GM04504 (cell line): Measurements from ENCODE around the gene MED16.
"Not testable (repeated sequence)": the region's sequence is repeated elsewhere in the genome, so short reads cannot be mapped to it uniquely, and the experiment has no call there.

Experiments
- DNase-seq: peaks from one replicate; pipeline ENCODE4 v3.0.0-alpha.2; 2012; ENCODE audit warnings: low read depth

Gene MED16

DNA sequence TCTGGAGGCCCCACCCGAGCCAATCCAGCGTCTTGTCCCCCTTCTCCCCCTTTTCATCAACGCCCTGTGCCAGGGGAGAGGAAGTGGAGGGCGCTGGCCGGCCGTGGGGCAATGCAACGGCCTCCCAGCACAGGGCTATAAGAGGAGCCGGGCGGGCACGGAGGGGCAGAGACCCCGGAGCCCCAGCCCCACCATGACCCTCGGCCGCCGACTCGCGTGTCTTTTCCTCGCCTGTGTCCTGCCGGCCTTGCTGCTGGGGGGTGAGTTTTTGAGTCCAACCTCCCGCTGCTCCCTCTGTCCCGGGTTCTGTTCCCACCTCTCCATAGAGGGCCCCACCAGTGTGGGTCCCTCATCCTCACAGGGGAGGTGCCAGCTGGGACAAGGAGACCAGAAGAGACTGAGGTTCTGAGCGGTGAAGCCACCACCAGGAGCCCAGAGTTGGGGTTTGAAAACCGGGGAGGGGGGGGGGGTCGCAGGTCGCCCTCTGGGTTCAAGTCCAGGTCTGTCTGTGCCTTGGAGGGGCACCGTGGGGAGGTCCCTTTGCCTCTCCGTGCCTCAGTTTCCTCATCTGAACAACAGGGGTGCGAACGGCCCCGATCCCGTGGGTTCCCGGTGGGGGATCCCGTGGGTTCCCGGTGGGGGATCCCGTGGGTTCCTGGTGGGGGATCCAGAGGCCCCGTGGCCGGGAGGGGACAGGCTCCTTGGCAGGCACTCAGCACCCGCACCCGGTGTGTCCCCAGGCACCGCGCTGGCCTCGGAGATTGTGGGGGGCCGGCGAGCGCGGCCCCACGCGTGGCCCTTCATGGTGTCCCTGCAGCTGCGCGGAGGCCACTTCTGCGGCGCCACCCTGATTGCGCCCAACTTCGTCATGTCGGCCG is 40.6 kb downstream of the MED16 start, which contains the start of gene ELANE:
TSS of gene ELANE (plus strand) at position 168 of the 878 bp plus-strand sequence. CDS start at position 194, 26 bp downstream.
- DNase-seq = no peak

DNA sequence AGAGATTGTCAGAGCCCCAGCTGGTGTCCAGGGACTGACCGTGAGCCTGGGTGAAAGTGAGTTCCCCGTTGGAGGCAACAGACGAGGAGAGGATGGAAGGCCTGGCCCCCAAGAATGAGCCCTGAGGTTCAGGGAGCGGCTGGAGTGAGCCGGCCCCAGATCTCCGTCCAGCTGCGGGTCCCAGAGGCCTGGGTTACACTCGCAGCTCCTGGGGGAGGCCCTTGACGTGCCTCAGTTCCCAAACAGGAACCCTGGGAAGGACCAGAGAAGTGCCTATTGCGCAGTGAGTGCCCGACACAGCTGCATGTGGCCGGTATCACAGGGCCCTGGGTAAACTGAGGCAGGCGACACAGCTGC is 42.0 kb downstream of the MED16 start:
- no peak for DNase-seq

DNA sequence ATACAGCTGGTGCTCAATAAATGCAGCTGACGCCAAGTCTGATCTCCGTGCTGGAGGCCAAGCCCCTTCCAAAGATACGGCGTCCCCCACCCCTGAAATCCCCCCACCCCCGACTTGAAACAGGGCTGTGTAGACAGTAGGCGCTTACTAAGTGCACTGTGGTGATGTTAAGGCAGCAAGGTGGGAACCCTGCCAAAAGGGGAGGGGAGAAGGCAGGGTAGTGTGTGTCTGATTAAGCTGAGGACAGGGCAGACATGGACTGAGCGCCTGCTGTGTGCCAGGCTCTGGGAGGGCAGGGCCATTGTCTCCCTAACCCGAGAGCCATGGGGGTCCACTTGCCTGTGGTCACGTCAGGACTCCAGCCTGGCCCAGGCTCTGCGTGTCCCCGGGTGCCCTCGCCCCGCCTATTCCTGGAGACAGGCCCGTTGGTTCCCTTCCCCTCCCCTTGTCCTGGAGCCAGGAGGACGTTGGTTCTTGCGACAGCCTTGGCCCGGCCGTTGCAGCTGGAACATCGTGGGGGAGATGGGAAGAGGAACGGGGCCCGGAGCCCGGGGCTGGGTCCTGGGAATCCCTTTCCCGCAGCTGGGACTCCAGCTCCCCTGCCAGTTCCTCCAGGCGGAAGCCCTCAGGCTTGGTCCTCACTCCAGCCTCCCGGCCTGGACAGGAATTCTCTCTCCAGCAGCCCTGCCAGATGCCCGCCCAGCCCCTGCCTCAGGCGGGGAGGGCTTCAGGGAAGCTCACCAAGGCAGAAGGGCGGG is 42.6 kb downstream of the MED16 start:
- peak; percentile 89 for DNase-seq

DNA sequence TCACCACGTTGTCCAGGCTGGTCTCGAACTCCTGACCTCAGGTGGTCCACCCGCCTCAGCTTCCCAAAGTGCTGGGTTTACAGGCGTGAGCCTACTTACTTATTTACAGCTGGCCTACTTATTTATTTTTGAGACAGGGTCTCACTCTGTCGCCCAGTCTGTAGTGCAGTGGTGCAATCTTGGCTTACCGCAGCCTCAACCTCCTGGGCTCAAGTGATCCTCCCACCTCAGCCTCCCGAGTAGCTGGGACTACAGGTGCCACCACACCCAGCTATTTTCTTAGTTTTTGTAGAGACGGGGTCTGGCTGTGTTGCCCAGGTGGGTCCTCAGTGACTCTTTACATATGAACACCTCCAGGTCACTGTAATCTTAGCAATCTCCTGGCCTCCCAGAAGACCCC is 43.8 kb downstream of the MED16 start:
- not testable (repeated sequence) for DNase-seq

DNA sequence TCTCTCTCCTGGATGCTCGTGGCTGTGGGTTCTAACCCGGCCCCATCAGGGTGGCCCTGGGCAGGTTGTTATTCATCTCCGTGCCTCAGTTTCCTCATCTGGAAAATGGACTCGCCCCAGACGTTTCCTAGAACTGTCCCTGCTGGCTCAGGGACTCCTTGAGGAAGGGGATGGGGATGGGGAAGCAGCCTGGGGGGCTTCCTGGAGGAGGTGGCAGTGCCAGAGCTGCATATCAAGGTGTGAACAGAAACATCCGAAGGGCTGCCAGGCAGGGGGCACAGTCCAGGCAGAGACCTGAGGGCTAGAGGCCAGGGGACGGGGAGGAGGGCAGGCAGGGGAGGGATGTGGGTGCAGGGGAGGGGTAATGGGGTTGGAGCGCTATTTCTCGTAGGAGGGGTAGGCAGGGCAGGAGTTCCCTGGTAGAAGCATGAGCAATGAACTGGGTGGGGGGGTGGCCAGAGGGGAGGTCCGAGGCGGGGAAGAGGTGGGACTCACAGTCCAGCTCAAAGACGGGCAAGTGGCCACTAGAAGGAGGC is 44.5 kb downstream of the MED16 start:
- DNase-seq = no peak

DNA sequence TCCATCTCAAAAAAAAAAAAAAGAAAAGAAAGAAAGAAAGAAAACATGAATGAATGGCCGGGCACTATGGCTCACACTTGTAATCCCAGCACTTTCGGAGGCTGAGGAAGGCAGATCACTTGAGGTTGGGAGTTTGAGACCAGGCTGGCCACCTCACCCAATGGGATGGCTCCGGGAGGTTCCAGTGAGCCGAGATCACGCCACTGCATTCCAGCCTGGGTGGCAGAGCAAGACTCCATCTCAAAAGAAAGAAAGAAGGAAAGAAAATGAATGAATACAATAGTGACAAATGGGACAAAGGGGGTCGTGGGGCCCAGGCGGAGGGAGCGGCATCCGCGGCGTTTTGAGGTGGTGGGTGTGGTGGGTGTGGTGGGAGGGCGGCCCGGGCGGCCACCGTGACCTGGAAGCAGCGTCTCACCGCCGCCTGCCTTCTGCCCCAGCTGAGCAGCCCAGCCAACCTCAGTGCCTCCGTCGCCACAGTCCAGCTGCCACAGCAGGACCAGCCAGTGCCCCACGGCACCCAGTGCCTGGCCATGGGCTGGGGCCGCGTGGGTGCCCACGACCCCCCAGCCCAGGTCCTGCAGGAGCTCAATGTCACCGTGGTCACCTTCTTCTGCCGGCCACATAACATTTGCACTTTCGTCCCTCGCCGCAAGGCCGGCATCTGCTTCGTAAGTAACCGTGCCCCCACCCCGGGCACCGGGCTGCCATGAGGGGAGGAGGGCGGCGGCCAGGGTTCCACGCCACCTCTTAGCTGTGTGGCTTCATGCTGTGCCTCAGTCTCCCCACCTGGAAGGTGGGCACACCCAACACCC is 47.1 kb downstream of the MED16 start:
- no peak for DNase-seq

DNA sequence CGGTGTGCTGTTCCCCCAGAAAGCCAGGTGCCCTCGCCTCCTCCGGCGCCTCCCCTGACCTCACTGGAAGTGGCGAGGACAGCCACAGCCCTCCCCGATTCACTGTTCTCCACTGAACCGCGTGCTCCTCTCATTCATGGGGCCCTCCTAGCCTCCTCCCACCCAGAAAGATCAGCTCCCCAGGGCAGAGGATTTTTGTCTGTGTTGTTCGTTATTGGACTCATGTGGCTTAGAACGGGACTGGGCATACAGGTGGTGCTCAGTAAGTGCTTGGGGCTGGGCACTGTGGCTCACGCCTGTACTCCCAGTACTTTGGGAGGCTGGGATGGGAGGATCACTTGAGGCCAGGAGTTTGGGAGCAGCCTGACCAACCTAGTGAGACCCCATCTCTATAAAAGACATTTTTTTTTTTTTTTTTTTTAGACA is 48.4 kb downstream of the MED16 start:
- DNase-seq = no peak

DNA sequence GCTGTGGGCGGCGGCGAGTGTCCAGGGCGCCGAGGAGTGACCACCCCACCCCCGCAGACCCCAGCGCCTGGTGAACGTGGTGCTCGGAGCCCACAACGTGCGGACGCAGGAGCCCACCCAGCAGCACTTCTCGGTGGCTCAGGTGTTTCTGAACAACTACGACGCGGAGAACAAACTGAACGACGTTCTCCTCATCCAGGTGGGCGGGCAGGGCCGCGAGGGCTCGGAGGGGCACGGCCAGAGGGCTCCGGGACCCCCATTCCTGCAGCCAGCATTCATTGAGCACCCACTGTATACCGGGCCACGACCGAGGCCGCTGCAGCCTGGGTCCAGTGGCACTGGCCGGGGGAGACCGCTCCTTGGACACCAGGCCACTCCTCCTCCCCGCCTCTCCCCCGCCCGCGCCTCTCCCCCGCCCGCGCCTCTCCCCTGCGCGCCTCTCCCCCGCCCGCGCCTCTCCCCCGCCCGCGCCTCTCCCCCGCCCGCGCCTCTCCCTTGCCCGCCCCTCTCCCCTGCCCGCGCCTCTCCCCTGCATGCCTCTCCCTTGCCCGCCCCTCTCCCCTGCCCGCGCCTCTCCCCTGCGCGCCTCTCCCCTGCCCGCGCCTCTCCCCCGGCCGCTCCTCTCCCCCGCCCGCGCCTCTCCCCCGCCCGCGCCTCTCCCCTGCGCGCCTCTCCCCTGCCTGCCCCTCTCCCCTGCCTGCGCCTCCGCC is 49.0 kb downstream of the MED16 start:
- DNase-seq = no peak

DNA sequence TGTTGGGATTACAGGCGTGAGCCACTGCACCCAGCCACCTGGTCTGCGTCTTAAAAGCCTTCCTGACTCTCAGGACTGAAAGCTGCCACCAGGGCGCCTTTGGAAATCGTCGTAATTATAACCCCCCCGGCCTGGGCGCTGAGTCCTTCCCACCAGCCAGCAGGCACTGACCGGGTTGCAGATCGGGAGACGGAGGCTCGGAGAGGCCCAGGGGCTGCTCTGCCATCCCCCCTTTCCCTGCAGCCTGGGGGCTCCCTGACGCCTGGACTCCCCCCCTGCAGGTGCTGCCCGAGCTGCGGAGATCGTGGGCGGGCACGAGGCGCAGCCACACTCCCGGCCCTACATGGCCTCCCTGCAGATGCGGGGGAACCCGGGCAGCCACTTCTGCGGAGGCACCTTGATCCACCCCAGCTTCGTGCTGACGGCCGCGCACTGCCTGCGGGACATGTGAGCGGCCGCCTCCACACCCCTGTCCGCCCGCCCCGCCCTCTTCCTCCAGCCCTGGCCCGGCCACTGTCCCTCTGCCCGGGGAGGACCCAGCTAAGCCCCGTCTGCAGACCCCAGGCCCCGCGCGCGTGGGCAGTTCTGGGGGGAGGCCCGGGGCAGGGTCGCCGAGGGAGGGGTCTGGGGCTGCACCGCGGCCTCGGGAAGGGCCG is 49.7 kb downstream of the MED16 start:
- no peak for DNase-seq

DNA sequence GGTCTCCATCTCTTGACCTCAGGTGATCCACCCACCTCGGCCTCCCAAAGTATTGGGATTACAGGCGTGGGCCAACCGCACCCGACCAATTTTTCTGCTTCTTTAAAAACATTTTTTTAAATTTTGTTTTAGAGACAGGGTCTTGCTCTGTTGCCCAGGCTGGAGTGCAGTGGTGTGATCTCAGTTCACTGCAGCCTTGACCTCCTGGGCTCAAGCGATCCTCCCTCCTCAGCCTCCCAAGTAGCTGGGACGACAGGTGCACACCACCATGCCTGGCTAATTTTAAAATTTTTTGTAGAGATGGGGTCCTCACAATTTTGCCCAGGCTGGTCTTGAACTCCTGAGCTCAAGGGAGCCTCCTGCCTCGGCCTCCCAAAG is 50.2 kb downstream of the MED16 start:
- not testable (repeated sequence) for DNase-seq

DNA sequence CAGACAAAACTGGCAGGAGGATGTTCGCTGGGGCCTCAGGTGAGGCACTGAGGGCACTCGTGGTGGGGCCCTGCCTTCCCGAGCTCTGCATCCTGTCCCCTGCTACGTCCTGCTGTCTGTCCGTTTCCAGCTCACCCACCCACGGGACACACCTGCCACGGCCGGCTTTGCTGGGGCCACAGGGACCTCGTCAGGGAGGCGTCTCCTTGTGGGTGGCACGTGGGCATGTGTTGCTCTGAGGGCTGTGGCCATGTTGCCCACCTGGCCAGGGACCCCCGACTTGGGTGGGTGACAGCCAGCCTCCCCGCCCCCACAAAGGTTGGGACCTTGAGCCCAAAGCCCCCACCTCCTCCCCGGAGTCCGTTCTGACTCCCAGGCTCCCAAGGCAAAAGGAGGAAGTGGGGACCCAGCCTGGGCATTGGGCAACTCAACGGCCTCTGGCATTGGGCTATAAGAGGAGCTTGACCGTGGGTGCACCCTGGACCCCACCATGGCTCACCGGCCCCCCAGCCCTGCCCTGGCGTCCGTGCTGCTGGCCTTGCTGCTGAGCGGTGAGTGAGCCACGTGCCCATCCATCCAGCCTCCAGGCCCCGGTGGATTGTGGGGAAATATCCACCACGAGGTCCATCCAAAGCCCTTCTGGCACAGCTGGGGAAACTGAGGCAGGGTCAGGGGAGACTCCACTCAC is 52.3 kb downstream of the MED16 start, which contains the start of gene PRTN3:
TSS of gene PRTN3 (plus strand) at position 481 of the 688 bp plus-strand sequence. CDS start at position 491, 10 bp downstream.
- DNase-seq = no peak

DNA sequence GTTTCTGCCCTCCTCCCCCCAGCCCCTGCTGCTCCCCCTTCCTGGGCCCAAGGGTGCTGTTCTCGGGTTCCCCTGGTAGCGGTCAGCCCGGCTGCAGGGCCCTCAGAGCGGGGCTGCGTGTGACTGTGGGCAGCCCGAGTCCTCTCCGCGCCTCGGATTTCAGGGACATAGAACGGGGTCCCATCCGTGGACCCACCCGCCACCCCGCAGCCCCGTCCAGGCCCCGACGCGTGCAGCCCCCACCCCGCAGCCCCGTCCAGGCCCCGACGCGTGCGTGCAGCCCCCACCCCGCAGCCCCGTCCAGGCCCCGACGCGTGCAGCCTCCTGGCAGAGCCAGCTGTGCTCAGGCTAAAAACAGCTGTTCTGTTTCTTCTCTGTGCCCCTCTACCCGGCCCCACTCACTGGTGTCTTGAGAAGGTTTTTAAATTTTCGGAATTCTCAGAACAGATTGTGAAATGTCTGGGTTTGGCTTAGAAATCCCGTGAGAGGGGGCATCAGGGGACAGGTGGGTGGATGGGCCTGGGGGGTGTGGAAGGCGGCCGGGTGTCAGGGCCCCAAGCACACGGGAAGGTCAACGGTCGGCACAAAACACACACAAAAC is 57.7 kb downstream of the MED16 start:
- no peak for DNase-seq

DNA sequence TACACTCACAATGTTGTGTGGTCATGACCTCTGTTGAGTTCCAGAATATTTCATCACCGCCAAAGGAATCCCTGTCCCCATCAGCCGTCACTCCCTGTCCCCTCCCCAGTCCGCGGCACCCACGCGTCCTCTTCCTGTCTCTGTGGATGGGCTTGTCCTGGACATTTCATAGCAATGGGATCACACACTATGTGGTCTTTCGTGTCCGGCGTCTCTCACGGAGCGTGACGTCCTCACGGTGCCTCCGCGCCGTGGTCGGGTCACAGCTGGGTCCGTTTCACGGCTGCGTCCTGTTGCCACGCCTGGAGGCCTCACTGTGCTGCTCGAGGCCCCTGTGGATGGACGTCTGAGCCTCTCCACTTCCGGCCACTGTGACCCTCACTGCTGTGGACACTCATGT is 58.8 kb downstream of the MED16 start:
- no peak for DNase-seq

DNA sequence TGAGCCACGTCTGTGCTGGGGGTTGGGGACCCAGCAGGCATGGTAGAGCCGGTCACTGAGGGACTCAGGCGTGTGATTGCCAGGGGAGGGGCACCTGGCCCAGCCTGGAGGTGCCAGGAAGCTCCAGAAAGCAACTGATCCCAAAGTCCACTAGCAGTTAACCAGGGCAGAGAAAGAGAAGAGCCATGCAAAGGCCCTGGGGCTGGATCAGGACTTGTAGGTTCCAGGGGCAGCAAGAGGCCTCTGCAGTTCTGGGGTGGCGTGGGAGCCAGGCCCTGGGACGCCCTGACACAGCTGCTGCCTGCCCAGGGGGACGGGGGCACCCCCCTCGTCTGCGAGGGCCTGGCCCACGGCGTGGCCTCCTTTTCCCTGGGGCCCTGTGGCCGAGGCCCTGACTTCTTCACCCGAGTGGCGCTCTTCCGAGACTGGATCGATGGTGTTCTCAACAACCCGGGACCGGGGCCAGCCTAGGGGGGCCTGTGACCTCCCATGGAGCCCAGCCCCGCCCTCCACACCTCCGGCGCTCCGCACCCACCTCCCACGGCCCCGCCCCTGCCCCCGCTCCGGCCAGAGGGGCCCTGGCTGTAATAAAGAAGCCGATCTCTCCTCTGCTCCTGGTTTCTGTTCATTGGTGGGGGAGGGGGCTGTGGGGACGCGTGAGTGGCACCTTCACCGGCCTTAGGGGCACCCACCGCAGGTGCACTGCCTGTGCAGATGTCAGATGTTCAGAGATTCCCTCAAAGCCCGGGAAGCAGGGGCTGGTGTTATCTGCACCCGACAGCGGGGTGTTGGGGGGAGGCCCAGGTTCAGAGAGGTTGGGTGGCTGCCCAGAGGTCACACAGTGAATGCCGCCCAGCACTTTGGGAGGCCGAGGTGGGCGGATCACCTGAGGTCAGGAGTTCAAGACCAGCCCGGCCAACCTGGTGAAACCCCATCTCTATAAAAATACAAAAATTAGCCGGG is 61.3 kb downstream of the MED16 start:
- no peak for DNase-seq

DNA sequence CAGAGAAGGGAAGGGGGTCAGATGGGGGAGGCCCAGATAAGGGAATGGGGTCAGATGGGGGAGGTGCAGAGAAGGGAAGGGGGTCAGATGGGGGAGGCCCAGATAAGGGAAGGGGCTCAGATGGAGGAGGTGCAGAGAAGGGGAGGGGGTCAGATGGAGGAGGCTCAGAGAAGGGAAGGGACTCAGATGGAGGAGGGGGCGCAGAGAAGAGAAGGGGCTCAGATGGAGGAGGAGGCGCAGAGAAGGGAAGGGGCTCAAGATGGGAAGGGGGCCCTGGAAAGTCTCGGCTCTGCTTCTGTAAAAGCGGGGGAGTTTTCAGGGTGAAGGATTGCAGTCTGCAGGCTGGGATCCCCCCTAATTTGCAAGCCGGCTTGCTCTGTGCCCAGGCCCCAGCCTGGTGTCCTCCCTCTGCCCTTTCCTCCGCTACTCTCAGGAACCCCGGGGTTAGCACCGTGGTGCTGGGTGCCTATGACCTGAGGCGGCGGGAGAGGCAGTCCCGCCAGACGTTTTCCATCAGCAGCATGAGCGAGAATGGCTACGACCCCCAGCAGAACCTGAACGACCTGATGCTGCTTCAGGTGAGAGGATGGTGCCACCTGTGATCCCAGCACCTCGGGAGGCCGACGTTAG is 63.7 kb downstream of the MED16 start:
- no peak for DNase-seq

DNA sequence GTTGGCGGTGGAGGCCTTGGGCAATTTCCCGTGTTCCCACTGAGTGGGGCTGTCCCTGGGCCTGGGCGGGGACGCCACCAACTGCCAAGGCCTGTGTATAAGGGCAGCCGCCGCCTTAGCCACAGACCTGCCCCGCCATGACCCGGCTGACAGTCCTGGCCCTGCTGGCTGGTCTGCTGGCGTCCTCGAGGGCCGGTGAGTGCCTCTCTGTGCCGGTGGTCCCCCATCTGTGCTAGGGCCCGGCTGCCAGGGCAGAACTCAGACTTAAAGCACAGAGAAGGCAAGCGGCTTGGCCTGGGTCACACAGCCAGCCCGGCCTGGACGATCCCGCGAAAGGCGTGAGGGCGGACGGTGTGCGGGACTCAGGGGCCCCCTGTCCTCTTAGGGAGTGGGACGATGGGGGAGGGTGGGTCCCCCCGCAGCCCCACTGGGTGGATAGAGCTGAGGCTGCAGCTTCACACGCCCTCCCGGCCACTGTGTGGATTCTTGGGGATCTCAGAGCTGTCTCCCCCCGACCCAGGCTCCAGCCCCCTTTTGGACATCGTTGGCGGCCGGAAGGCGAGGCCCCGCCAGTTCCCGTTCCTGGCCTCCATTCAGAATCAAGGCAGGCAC is 65.2 kb downstream of the MED16 start, which contains the start of gene AZU1:
TSS of gene AZU1 (plus strand) at position 128 of the 612 bp plus-strand sequence. CDS start at position 138, 10 bp downstream.
- no peak for DNase-seq

DNA sequence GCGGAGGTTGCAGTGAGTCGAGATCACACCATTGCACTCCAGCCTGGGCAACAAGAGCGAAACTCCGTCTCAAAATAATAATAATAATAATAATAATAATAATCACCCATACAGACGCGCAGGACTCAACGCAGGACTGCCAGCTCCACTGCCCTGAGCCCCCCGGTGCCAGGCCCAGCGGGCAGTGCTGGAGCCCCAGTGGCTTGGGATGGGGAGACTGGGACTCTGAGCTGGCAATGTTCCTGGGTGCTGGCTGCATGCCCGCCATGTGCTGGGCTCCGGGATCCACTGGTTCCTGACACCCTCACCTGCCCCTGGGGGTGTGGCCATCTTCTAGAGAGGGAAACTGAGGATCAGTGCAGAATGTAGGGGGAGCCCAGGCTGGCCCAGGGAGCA is 65.7 kb downstream of the MED16 start:
- DNase-seq = no peak
